ENCODE results near the gene ACSF2.

The ACSF2 gene

DNA sequence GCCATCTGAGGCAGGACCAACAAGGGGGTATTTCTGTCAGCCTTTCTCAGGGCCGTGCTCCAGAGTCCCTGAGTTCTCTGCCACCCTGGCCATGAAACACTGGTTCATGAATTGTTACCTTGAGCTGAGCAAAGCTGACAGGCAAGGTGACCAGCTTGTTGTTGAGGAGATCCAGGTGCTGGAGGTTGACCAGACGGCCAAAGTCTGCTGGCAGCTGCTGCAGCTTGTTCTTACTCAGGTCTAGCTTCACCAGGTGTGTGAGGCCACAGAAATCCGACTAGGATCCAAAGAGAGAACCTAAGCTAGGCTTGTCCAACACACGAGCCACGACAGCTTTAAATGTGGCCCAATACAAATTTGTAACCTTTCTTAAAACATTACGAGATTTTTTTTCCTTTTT, 33.4 kb upstream of the ACSF2 start:
- no peak overlapping the region for H3K4me3 ChIP-seq (replicated peaks; ENCODE audit: insufficient read depth, low read length)
- no peaks in the 10 kb centered on the region for H3K27me3 ChIP-seq (ENCODE audit: insufficient read depth, poor library complexity, severe bottlenecking)
- TF ChIP-seq, protein P1, sequence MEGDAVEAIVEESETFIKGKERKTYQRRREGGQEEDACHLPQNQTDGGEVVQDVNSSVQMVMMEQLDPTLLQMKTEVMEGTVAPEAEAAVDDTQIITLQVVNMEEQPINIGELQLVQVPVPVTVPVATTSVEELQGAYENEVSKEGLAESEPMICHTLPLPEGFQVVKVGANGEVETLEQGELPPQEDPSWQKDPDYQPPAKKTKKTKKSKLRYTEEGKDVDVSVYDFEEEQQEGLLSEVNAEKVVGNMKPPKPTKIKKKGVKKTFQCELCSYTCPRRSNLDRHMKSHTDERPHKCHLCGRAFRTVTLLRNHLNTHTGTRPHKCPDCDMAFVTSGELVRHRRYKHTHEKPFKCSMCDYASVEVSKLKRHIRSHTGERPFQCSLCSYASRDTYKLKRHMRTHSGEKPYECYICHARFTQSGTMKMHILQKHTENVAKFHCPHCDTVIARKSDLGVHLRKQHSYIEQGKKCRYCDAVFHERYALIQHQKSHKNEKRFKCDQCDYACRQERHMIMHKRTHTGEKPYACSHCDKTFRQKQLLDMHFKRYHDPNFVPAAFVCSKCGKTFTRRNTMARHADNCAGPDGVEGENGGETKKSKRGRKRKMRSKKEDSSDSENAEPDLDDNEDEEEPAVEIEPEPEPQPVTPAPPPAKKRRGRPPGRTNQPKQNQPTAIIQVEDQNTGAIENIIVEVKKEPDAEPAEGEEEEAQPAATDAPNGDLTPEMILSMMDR (IDR thresholded peaks at IDR 0.05; ENCODE audit: insufficient read depth, low read length), result no peak
- TF ChIP-seq GABPA (IDR thresholded peaks at IDR 0.05; ENCODE audit: low read depth), result no peak
- TF ChIP-seq, protein P2, sequence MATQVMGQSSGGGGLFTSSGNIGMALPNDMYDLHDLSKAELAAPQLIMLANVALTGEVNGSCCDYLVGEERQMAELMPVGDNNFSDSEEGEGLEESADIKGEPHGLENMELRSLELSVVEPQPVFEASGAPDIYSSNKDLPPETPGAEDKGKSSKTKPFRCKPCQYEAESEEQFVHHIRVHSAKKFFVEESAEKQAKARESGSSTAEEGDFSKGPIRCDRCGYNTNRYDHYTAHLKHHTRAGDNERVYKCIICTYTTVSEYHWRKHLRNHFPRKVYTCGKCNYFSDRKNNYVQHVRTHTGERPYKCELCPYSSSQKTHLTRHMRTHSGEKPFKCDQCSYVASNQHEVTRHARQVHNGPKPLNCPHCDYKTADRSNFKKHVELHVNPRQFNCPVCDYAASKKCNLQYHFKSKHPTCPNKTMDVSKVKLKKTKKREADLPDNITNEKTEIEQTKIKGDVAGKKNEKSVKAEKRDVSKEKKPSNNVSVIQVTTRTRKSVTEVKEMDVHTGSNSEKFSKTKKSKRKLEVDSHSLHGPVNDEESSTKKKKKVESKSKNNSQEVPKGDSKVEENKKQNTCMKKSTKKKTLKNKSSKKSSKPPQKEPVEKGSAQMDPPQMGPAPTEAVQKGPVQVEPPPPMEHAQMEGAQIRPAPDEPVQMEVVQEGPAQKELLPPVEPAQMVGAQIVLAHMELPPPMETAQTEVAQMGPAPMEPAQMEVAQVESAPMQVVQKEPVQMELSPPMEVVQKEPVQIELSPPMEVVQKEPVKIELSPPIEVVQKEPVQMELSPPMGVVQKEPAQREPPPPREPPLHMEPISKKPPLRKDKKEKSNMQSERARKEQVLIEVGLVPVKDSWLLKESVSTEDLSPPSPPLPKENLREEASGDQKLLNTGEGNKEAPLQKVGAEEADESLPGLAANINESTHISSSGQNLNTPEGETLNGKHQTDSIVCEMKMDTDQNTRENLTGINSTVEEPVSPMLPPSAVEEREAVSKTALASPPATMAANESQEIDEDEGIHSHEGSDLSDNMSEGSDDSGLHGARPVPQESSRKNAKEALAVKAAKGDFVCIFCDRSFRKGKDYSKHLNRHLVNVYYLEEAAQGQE (IDR thresholded peaks at IDR 0.05; ENCODE audit: insufficient replicate concordance, low read depth), result no peak
- TF ChIP-seq SPI1 (IDR thresholded peaks at IDR 0.05; ENCODE audit: borderline replicate concordance, low read depth), result no peak
- no peak for TF ChIP-seq POLR2AphosphoS5 (IDR thresholded peaks at IDR 0.05; ENCODE audit: low read depth)
- no peak overlapping the region for H3K27ac ChIP-seq (replicated peaks)
- DNase-seq (ENCODE audit: low read depth in 1 of 2, low spot score in 1 of 2), result no peak

- Histone ChIP-seq H3K27ac (replicated peaks) (no peak overlapping the region), H3K4me3 (replicated peaks; ENCODE audit: insufficient read depth, low read length) (no peak overlapping the region), H3K27me3 (ENCODE audit: insufficient read depth, poor library complexity, severe bottlenecking) (no peaks in the 10 kb centered on the region)
- TF ChIP-seq, protein P1 (IDR thresholded peaks at IDR 0.05; ENCODE audit: insufficient read depth, low read length), result no peak
- no peak for TF ChIP-seq POLR2AphosphoS5 (IDR thresholded peaks at IDR 0.05; ENCODE audit: low read depth)
- no peak for TF ChIP-seq SPI1 (IDR thresholded peaks at IDR 0.05; ENCODE audit: borderline replicate concordance, low read depth)
- TF ChIP-seq, protein P2 (IDR thresholded peaks at IDR 0.05; ENCODE audit: insufficient replicate concordance, low read depth), result no peak
- TF ChIP-seq GABPA (IDR thresholded peaks at IDR 0.05; ENCODE audit: low read depth), result no peak
- DNase-seq (ENCODE audit: low read depth in 1 of 2, low spot score in 1 of 2), result no peak
Measured at GRCh38 chr17:50393700-50394099, 32.3 kb upstream of the ACSF2 start.

DNA sequence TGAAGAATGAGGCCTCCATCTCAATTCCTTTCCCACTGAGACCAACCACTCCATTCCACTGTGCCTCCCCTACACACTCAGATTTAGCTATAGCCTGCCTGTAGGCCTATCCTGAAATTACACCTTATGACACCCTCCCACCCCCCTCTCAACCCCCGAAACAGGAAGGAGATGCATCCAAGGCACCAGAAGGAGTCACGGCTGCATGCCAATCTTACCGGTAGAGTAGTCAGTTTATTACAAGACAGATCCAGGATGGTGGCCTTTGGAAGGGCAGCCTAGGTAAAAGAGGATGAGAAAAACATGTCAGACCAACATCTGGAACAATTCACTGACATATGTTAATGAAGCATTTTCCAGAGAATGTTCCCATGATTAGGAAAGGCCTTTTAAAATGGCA, 31.3 kb upstream of the ACSF2 start:
- no peak for DNase-seq (ENCODE audit: low read depth in 1 of 2, low spot score in 1 of 2)
- TF ChIP-seq GABPA (IDR thresholded peaks at IDR 0.05; ENCODE audit: low read depth), result no peak
- TF ChIP-seq, protein P2 (IDR thresholded peaks at IDR 0.05; ENCODE audit: insufficient replicate concordance, low read depth), result no peak
- H3K27me3 ChIP-seq (ENCODE audit: insufficient read depth, poor library complexity, severe bottlenecking), result no peaks in the 10 kb centered on the region
- no peak overlapping the region for H3K4me3 ChIP-seq (replicated peaks; ENCODE audit: insufficient read depth, low read length)
- H3K27ac ChIP-seq (replicated peaks), result no peak overlapping the region
